ENCODE data around the gene UBR2. TPM values are rescaled to one million over a fixed set of nuclear protein-coding genes. Genes with fewer than 3 reads are reported as not detected.
"Not testable (repeated sequence)": the region's sequence is repeated elsewhere in the genome, so short reads cannot be mapped to it uniquely, and the experiment has no call there.

UBR2 gene
- total and polyA plus RNA-seq, 2 of the 13 experiments (the other 11 are each of a cell fraction or from before 2014, with no cell fraction given): 17.6 to 29.3 TPM

GRCh38 chr6:42604699-42605098 is 40.9 kb downstream of the UBR2 start:
- H3K4me1 ChIP-seq (ENCODE audit: insufficient read depth, low read length); POLR2A ChIA-PET; H3K9me3 ChIP-seq (ENCODE audit: low read length); intact Hi-C loops (cut with micrococcal nuclease; ENCODE audit: unreplicated experiment); CTCF ChIA-PET (ENCODE audit: low intra/inter-chr PET ratio, low total read pairs); H2AFZ ChIP-seq (ENCODE audit: low read length); H3K27me3 ChIP-seq (ENCODE audit: control insufficient read depth in 1 of 2, insufficient read depth in 2 of 2, low read length in 2 of 2); H4K20me1 ChIP-seq (ENCODE audit: insufficient read depth, low read length); H3K9ac ChIP-seq (ENCODE audit: insufficient read depth, low read depth, low read length); H3K79me2 ChIP-seq (ENCODE audit: insufficient read depth, low read length); FAIRE-seq; H3K4me3 ChIP-seq (replicated peaks in 1 of 3; ENCODE audit: insufficient read depth in 1 of 3, low read depth in 2 of 3, low read length in 3 of 3); ATAC-seq; H3K27ac ChIP-seq (ENCODE audit: extremely low read length, insufficient read depth, low read length); in situ Hi-C loops (cut with HindIII; ENCODE audit: extremely low pct_ligation_motif_present, low pct_unique_long_range_greater_than_20kb); DNase-seq (ENCODE audit: low spot score); H3K4me2 ChIP-seq (ENCODE audit: low read depth, low read length); BruUV-seq (replicated peaks): not testable (repeated sequence)
- H3K36me3 ChIP-seq (replicated peaks in 1 of 2; ENCODE audit: control insufficient read depth in 1 of 2, insufficient read depth in 2 of 2, low read length in 2 of 2): peaks cover 9 to 51% of the 10 kb centered on the region in 2 experiments
- 0 out of 2 replicates have a peak, but pooled peaks have one; percentile 46 for TF ChIP-seq ZNF121 (CRISPR knock-in tag; IDR thresholded peaks at IDR 0.05)
- 93% methylated on average over 2 of the region's 2 CpGs for WGBS (ENCODE audit: low lambda C conversion rate)

- ChIA-PET CTCF (ENCODE audit: low intra/inter-chr PET ratio, low total read pairs) (no interaction called here), POLR2A (no interaction called here)
- no peaks in the 10 kb centered on the region for H4K20me1 ChIP-seq (ENCODE audit: insufficient read depth, low read length)
- H3K27ac ChIP-seq (ENCODE audit: extremely low read length, insufficient read depth, low read length): no peak overlapping the region
- BruUV-seq (replicated peaks): no TSS peak
- H3K9me3 ChIP-seq (ENCODE audit: low read length): no peaks in the 10 kb centered on the region
- DNase-seq (ENCODE audit: low spot score): no peak
- no peaks in the 10 kb centered on the region for H3K4me1 ChIP-seq (ENCODE audit: insufficient read depth, low read length)
- intact Hi-C loops (cut with micrococcal nuclease; ENCODE audit: unreplicated experiment) (no loop called here), in situ Hi-C loops (cut with HindIII; ENCODE audit: extremely low pct_ligation_motif_present, low pct_unique_long_range_greater_than_20kb) (no loop called here)
- 96% methylated on average over 3 of the region's 3 CpGs for WGBS (ENCODE audit: low lambda C conversion rate)
- H3K9ac ChIP-seq (ENCODE audit: insufficient read depth, low read depth, low read length): no peak overlapping the region
- H3K4me3 ChIP-seq (replicated peaks in 1 of 3; ENCODE audit: insufficient read depth in 1 of 3, low read depth in 2 of 3, low read length in 3 of 3): no peak overlapping the region
- no peak overlapping the region for H3K4me2 ChIP-seq (ENCODE audit: low read depth, low read length)
- FAIRE-seq: no peak
- H3K27me3 ChIP-seq (ENCODE audit: control insufficient read depth in 1 of 2, insufficient read depth in 2 of 2, low read length in 2 of 2): no peaks in the 10 kb centered on the region; a peak in 1 of 5 replicates
- no peak overlapping the region for H2AFZ ChIP-seq (ENCODE audit: low read length)
- H3K36me3 ChIP-seq (replicated peaks in 1 of 2; ENCODE audit: control insufficient read depth in 1 of 2, insufficient read depth in 2 of 2, low read length in 2 of 2): peaks cover 7 to 60% of the 10 kb centered on the region in 2 experiments
- ATAC-seq: no peak
- H3K79me2 ChIP-seq (ENCODE audit: insufficient read depth, low read length): no peaks in the 10 kb centered on the region
- no peak for TF ChIP-seq MYPOP (CRISPR knock-in tag; IDR thresholded peaks at IDR 0.05)
- no peak for TF ChIP-seq ZNF558 (CRISPR knock-in tag; IDR thresholded peaks at IDR 0.05; ENCODE audit: borderline replicate concordance)
- TF ChIP-seq SCMH1 (CRISPR knock-in tag; IDR thresholded peaks at IDR 0.05; ENCODE audit: borderline replicate concordance): no peak
- no peak for TF ChIP-seq ZNF260 (CRISPR knock-in tag; IDR thresholded peaks at IDR 0.05; ENCODE audit: borderline replicate concordance, low read depth)
- no peak for TF ChIP-seq PATZ1 (CRISPR knock-in tag; IDR thresholded peaks at IDR 0.05)
- TF ChIP-seq NR1H2 (CRISPR knock-in tag; IDR thresholded peaks at IDR 0.05; ENCODE audit: borderline replicate concordance, low read depth): no peak
- no peak for TF ChIP-seq SMARCE1 (IDR thresholded peaks at IDR 0.05; ENCODE audit: borderline replicate concordance)
- TF ChIP-seq MEF2D (CRISPR knock-in tag; IDR thresholded peaks at IDR 0.05): no peak
- no peak for TF ChIP-seq ZBED4 (CRISPR knock-in tag; IDR thresholded peaks at IDR 0.05; ENCODE audit: borderline replicate concordance)
- TF ChIP-seq THAP7 (CRISPR knock-in tag; IDR thresholded peaks at IDR 0.05): no peak
Measured at GRCh38 chr6:42610416-42610815, 46.6 kb downstream of the UBR2 start.
